ENCODE data around the gene GMCL1.
"Not testable (repeated sequence)": the region's sequence is repeated elsewhere in the genome, so short reads cannot be mapped to it uniquely, and the experiment has no call there.

Gene GMCL1

DNA sequence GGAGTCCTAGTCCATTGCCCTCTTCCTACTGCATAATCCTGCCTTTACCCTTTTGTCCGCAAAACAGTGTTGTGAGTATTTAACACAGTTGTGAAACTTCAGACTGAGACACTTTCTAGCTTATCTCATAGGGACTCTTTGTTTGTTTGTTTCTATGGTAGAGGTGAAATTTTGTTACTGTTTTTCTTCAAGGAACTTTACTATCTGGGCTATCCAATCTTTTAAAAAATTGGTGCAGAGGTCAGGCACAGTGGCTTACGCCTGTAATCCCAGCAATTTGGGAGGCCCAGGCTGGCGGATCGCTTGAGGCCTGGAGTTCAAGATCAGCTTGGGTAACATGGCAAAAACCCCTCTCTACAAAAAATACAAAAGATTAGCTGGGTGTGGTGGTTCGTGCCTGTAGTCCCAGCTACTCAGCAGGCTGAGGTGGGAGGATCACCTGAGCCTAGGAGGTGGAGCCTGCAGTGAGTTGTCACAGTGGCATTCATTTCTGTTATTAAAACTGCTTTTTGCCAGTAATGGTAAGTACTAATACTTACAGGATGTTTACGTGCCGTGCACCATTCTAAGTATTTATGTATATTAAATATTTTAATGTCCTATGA, 18.8 kb downstream of the GMCL1 start:
- DNase-seq (ENCODE audit: low spot score), result no peak

DNA sequence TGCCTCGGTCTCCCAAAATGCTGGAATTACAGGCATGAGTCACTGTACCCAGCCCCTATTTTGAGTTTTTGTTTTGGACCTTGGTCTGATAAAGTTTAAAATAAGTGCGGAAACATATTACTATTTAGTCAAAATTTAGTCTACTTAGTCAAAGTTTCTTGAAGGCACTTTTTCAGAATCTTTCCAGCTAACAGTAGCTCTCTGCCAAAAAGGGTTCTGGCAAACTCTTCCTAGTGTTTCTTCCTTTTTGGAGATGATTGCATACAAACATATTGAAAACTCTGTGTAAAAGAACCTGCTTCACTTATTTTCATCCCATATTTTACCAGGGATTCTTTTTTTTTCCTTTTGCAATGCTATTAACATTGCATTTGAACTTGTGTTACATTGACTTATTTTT, 28.8 kb downstream of the GMCL1 start:
- DNase-seq (ENCODE audit: low spot score), result no peak

DNA sequence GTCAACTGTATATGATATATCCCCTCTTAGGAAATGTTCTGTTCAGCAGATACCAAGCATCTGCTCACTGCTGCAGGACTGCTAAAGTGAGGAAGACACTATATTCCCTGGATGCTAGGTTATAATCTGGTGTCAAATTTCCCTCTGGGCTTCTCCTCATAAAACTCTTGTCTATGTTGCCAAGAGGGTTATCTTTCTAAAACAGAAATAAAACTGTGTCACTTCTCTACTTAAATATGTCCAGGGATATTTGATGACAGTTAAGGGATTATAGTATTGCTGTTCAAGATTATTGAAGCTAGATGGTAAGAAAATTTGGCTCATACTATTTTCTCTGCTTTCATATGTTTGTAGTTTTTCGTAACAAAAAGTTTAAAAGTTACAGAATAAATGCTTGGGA, 33.8 kb downstream of the GMCL1 start:
- no peak for DNase-seq (ENCODE audit: low spot score)

DNA sequence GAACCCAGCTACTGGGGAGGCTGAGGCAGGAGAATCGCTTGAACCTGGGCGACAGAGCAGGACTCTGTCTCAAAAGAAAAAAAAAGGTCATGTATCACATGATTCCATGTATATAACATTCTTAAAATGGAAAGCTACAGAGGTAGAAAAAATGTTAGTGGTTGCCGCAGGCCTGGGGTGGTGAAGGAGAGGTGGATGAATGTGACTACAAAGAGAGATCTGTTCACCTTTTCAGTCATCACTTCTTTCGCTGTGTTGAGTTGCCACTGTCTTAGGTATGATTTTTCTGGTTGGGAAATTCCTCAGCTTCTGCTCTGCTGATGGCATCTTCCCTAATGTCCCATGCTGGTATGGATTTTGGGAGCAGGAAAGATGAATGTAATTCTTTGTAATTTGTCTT, 59.0 kb downstream of the GMCL1 start:
- no peak for DNase-seq (ENCODE audit: low spot score)

DNA sequence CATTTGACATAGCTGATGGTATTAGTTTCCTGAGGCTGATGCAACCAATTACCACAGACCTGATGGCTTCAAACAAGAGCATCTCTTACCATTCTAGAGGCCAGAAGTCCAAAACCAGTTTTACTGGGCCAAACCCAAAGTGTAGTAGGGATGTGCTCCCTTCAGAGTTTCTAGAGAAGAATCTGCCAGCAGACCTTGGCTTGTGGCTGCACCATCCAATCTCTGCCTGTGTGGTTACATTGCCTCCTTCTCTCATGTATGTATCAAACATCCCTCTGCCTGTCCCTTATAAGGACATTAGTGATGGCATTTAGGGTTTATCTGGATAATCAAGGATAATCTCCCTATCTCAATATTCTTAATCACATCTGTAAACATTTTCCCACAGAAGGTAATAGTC, 59.8 kb downstream of the GMCL1 start:
- DNase-seq (ENCODE audit: low spot score), result no peak

DNA sequence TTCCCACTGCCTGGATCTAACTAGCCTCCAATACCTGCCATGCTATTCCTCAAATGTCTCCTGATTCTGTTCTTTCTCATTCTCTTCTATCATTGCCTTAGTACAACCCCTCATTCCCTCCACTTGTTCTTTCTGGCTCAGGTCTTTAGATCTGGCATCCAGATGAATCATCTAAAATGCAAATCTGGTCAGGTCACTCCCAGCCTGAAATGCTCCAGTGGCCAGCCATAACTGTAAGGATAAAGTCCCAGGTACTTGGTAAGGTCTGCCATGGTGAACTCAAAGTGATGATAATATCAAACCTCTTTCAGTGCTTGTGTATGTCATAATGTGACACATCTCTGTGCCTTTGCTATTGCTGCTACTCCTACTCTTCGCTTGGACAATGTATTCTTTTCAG, 61.4 kb downstream of the GMCL1 start:
- no peak for DNase-seq (ENCODE audit: low spot score)

DNA sequence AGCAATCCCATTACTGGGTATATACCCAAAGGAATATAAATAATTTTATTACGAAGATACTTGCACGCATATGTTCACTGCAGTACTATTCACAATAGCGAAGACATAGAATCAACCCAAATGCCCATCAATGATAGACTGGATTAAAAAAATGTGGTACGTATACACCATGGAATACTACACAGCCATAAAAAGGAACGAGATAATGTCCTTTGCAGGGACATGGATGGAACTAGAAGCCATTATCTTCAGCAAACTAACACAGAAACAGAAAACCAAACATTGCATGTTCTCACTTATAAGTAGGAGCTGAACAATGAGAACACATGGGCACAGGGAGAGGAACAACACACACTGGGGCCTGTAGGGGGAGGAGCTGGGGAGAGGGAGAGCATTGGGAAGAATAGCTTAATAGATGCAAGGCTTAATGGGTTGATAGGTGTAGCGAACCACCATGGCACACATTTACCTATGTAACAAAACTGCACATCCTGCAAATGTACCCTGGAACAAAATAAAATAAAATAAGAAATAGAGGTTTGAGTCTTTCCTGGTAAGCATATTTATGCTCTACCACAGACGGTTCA, 63.5 kb downstream of the GMCL1 start:
- not testable (repeated sequence) for DNase-seq (ENCODE audit: low spot score)

DNA sequence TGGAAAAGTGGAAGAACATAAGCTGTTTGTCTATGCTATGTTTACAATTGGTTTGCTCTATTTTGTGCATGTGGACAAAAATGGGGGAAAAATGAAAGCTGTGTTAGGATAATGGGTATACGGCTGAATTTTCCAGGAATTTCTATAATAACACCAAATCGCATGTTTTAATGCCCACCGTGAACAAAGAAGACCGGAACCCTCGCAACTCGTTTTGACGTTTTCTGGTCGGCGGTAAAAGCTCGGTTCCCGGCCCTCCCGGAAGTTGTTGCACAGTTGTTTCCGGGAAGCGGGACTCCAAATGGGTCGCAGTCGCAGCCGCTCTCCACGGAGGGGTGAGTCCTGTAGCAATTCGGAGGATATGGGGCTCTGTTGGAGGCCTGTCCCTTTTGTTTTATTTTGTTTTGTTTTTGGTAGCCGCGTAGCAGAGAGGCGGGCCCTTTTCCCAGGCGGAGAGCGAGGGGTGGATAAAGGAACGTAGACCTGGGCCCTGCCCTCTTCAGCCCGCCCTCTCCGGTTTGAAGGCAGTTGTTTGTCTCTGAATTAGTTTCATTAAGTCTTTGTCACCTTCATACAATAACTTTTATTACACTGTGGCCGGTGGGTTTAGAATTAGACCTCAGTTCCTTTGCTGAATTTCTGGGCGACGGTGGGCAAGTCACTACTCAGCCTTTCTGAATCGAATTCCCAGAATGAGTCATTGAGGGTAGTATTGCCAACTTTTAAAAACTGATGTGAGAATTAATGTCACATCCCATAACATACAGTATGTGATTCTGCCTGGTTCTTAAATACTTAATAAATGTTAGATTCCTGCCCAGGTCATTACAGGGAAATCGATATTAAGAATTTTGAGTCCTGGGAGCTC, 64.5 kb downstream of the GMCL1 start, which contains the start of gene SNRNP27:
Gene SNRNP27 (plus strand): TSS at position 273 of the 868 bp plus-strand sequence. CDS start 29 bp downstream, at position 302.
- DNase-seq (ENCODE audit: low spot score), result peak; percentile 87

DNA sequence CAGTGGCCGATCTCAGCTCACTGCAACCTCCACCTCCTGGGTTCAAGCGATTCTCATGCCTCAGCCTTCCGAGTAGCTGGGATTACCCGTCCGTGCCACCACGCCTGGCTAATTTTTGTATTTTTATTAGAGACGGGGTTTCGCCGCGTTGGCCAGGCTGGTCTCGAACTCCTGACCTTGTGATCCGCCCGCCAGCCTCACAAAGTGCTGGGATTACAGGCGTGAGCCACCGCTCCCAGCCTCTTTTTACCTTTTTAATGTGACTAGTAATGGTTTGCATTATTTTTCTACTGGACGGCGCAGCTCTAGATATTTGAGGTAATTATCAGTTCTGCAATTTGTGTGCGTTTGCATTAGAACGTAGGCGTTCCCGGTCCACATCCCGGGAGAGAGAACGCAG, 65.3 kb downstream of the GMCL1 start:
- DNase-seq (ENCODE audit: low spot score), result not testable (repeated sequence)

DNA sequence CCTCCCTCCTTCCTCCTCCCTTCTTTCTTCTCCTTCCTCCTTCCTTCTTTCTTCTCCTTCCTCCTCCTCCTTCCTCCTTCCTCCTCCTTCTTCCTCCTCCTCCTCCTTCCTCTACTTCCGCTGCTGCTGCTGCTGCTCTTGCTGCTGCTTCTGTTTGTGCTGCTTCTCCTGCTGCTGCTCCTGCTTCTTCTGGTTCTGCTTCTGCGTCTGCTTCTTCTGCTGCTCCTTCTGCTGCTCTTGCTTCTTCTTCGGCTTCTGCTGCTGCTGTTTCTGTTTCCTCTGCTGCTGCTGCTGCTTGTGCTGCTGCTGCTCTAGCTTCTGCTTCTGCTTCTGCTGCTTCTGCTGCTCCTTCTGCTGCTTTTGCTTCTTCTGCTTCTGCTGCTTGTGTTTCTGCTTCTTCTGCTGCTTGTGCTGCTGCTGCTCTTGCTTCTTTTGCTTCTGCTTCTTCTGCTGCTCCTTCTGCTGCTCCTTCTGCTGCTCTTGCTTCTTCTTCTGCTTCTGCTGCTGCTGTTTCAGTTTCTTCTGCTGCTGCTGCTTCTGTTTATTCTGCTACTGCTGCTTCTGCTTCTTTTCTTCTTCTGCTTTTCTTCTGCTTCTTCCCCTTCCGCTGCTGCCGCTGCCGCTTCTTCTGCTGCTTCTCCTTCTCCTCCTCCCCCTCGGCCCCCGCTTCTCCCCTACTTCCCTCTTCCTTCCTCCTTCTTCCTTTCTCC, 72.9 kb downstream of the GMCL1 start:
- DNase-seq (ENCODE audit: low spot score), result no peak

DNA sequence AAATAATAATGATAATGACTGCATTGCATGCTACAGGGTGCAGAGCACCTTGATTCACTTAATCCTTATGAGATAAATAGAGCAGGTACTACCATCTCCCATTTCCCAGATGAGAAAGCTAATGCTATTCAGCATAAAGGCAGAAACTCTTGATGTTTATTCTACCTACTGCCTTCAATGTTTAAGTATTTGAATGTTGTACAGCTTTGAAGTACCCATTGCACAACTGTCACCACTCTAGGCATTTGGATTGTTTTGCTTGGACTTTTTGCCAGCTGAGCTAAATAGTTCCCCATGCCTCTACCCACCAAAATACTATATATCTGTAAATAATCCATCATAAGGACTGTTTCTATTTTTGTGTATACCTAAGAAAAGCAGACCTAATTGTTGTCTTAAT, 77.8 kb downstream of the GMCL1 start:
- no peak for DNase-seq (ENCODE audit: low spot score)

DNA sequence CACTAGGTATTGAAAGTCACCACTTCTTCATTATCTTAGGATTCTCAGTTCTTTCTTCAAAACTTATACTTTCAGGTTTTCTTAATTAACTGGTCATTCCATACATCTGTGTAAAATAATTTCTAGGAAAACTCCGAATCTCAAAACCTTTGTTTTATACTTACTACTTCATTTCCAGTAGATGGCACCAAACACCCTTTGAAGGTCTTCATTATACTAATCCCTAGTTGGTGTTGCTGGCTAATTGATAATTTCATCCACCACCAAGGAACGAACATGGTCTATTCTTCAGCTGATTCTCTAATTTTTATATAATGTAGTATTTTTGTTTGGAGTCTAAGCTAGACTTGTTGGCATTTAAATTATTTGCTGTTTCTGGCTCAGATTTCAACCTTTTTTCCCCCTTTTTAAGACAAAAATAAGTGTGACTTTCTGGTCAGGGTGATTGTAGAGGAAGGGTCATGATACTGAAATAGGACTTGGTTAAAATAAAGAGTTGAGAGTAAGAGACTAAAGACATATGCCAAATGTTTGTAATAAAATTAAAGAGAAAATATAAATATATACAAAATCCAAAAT, 82.6 kb downstream of the GMCL1 start:
- DNase-seq (ENCODE audit: low spot score), result peak; percentile 24

DNA sequence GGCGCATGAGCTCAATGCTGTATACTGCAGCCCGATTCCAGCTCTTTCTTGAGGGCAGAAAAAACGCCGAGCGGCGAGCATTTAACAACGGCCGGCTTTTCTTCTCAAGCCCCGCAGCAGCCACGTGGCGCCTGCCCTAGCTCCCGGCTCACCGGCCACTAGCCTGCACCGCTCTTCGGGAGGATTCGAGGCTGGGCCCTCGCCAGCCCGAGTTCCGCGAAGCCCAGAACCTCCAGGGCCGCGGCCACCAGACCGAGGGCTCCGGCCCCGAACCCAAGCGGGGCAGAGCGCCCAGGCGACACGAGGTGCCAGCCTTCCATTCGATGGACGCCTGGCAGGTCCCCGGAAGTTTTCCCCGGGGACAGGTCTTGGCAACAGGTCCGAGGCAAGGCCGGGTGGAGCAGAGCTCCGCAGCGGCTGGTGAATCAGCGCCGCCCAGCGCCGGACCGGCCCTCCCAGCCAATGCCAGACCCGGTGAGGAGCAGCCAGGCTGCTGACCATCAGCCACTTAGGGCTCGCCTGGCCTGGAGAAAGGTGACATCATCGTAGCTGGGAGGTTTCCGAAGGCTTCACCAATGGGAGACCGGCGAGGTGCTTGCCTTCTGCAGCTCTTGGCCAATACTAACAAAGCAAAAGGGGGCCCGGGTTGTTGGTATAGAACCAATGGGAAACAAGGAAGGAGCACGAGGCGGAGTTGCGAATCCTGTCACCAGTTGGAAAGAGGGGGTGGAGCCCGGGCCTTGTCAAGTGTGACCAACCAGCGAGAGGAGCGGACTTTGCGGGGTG, 84.9 kb downstream of the GMCL1 start:
- DNase-seq (ENCODE audit: low spot score), result peak; percentile 98

DNA sequence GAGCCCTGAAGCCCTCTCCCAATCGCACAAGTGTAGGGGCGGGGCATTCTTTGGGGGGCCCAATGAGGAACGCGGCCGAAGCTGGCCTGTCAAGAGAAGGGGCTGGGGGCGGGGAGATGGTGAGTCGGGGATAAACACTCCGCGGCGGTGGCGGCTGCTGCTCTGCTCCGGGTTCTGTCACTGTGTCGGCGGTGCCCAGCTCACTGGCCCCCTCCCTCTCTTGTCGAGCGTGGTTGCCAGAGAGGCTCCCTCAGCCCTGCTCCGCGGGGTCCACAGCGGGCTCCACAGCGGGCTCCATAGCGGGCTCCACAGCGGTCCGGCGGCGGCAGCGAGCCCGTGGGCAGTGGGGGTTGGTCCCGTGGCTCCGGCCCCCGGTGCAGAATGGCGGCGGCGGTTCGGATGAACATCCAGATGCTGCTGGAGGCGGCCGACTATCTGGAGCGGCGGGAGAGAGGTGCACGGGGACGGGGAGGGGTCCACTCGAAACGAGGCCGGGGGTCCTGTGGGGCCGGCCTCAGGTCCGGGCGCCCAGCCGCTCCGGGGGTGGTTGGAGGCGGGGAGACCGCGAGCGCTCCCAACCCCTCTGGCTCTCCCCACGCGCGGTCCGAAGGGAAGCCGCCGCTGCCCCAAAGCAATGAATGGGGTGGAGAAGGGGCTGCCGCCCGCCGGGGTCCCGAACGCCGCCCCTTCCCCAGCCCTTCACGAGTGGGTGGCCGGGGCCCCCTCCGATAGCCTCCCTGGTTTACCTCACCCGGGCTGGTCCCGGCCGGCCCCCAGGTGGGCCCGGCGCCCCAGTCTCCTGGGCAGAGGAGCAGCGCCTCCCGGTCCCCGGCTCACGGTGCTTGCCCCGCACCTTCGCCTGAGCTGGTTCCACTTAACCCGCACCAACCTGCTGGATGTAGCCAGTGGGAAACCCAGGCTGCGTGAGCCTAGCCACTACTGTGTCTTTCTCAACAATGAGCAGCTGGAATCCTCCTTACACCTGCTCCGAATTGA, 85.8 kb downstream of the GMCL1 start, which contains the start of gene MXD1:
Gene MXD1 (plus strand): TSS at position 160 of the 996 bp plus-strand sequence. CDS start 222 bp downstream, at position 382.
- DNase-seq (ENCODE audit: low spot score), result no peak

DNA sequence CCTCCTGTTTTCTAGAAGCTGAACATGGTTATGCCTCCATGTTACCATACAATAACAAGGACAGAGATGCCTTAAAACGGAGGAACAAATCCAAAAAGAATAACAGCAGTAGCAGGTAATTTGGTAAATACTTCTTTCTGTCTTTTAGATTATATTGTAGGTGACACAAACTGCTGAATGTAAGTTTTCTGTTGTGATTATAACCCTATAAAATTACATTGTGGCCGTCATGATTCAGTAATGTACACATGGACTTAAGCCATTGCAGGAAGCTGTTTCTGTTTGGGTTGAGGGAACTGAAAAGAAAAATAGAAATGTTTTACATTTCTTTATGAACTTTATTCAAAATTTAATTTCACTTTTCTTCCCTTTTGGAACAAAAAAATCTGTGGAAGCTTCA, 86.6 kb downstream of the GMCL1 start:
- no peak for DNase-seq (ENCODE audit: low spot score)

DNA sequence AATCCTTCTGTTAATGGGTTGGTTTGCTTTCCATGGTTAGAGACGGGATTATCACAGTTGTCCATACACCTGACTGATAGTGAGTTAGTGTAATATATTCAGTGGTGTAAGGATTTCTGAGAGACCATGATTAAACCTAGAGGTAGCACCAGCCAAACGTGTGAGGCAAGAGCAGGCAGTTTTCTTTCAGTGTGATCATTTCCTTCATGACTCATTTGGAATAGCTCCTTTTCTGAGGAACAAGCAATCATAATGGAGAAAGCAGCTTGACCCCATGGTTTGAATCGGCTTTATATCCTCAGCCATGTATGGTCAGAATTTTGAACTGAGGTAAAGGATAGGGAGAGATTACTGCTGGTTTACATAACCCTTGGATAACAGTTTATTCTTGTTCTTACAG, 88.4 kb downstream of the GMCL1 start:
- peak; percentile 74 for DNase-seq (ENCODE audit: low spot score)

DNA sequence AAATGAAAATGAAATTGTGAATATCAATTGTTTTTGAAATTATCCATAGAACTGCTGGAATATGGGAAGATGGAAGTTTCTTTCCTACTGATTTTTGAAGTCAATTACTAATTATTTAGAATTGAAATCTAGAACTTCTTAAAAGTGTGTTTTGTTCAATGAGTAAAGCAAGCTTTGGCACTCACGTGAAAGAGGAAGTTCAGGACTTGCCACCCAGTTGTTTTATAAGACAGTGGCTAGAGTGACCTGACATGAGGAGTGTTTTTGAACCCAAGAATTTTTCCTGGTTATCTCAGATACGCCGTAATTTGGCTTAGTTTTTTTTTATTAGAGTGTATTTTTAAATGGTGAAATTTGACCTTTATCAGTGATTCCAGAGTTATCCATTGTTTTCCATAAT, 88.9 kb downstream of the GMCL1 start:
- no peak for DNase-seq (ENCODE audit: low spot score)

DNA sequence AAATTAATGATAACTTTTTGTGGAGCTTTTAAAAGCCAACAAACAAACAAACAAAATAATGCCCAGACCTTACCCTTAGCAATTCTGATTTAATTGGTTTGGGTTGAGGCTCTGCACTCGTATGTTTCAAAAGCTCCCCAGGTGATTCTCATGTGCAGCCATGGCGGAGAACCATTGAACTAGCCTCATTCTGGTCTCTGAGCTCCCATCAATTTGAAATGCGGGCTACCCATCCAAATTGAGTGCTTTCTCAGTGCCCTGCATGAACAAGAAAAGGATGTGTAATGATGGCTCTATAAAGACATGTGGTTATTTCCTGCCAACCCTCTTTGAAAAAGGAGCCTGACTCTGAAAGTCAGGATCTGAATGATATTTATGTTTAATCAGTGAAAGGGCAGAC, 93.7 kb downstream of the GMCL1 start:
- no peak for DNase-seq (ENCODE audit: low spot score)

DNA sequence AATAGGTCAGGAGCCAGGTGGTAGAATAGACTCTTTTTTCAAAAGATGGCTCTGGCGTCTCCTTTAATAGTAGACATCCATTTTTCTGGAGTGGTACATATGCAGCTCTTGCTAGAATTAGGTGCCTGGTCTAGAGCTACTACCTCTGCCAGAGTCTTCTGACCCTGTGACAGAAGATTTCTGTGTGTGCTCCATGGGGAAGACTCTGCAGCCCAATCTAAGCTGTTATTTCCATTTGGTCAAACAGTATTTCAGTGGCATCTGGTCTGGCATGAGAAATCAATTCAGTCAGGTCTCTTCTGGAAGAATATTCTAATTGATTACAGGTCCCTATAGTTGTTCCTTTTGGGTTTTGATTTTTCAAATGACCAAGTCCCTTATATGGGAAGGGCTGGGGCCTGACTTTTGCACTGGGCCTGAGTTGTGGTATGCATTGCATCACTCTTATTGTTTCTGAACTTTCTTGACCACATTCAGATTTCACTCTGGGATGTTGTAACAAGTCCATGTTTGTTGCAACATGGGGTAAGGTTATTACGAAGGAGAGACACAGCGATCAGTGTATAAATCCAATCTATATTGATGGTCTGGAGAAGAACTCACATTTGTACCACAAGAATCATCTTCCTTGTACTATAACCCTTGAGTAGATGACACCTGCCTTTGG, 97.5 kb downstream of the GMCL1 start:
- DNase-seq (ENCODE audit: low spot score), result no peak

All from AG08395 (cell line).